ENCODE results near the gene IRF2BPL.

Gene IRF2BPL

GRCh38 chr14:77053046-77053841, 24.7 kb upstream of the IRF2BPL start:
- no peak for DNase-seq

GRCh38 chr14:77052281-77053044, 24.0 kb upstream of the IRF2BPL start:
- DNase-seq, result no peak

GRCh38 chr14:77051116-77051515, 22.6 kb upstream of the IRF2BPL start:
- DNase-seq, result no peak

- DNase-seq, result no peak
Measured at GRCh38 chr14:77046721-77047120, 18.2 kb upstream of the IRF2BPL start.

- DNase-seq, result no peak
Measured at GRCh38 chr14:77045238-77046162, 17.0 kb upstream of the IRF2BPL start.

- DNase-seq, result no peak
Measured at GRCh38 chr14:77044783-77045237, 16.3 kb upstream of the IRF2BPL start.

- no peak for DNase-seq
Measured at GRCh38 chr14:77043984-77044485, 15.5 kb upstream of the IRF2BPL start.

- DNase-seq, result no peak
Measured at GRCh38 chr14:77043177-77043983, 14.9 kb upstream of the IRF2BPL start.

GRCh38 chr14:77041881-77042545, 13.5 kb upstream of the IRF2BPL start:
- DNase-seq, result no peak

- DNase-seq, result no peak
Measured at GRCh38 chr14:77040741-77041653, 12.5 kb upstream of the IRF2BPL start.

GRCh38 chr14:77040059-77040740, 11.7 kb upstream of the IRF2BPL start:
- DNase-seq, result no peak

GRCh38 chr14:77039285-77040058, 11.0 kb upstream of the IRF2BPL start:
- no peak for DNase-seq

GRCh38 chr14:77037938-77038568, 9.5 kb upstream of the IRF2BPL start:
- DNase-seq, result no peak

- no peak for DNase-seq
Measured at GRCh38 chr14:77037215-77037937, 8.9 kb upstream of the IRF2BPL start.

GRCh38 chr14:77036484-77037214, 8.1 kb upstream of the IRF2BPL start:
- DNase-seq, result no peak

- DNase-seq, result no peak
Measured at GRCh38 chr14:77035267-77035666, 6.8 kb upstream of the IRF2BPL start.

All from cortex of kidney (tissue), 1 donor.